Measurements from ENCODE around the gene RAB40C.

The RAB40C gene

DNA sequence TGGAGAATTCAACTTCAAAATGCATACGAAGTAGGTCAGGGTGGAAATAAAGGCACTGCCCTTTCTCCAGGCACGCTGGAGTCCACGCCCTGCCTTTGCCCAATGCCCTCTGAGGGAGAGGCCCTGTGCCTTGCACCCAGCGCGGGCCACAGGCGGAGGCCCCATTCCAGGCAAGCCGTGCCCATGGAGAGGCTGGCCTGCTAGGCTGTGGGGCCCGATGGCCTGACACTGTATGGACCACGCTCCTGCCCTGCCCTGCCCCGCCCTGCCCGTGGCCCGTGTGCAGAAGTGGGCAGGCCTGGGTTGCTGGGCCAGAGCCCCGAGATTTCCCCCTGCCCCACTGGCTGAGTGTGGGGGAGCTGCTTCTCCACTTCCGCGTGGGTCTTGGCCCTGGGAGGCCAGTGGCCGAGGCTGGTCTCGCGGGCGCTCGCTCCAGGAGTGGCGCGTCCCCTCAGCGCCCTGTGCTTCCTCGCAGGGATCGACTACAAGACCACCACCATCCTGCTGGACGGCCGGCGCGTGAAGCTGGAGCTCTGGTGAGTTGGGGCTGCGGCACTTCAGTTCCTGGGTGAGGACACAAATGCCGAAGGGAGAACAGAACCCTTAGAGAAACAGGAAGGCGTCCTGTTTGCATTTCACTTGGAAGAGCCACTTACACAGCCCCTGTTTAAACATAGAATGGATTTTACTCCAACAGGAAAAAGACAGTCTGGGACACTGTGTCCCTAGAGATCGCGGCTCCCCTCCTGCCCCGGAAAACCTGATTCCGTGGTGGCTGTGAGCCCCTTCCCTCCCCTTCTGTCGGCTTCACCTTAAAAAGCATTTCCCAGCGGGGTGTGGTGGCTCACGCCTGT lies 27.1 kb downstream of the RAB40C start:
- DNase-seq (ENCODE audit: low read depth in 2 of 2) = no peak

DNA sequence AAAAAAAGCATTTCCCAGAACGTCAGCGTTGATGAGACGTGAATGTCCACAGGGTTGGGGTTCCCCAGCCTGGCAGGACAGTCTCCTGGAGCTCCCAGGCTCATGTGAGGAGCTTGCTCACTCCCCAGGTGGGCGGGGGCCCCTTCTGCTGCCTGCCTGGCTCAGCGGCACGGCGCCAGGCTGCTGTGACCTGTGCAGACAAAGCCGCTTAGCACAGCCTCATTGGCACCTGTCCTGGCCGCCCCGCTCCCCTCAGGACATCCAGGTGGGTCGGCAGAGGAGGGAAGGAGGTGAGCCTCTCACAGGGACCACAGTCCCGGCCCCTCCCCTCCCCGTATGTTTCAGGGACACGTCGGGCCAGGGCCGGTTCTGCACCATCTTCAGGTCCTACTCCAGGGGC lies 28.0 kb downstream of the RAB40C start:
- no peak for DNase-seq (ENCODE audit: low read depth in 2 of 2)

DNA sequence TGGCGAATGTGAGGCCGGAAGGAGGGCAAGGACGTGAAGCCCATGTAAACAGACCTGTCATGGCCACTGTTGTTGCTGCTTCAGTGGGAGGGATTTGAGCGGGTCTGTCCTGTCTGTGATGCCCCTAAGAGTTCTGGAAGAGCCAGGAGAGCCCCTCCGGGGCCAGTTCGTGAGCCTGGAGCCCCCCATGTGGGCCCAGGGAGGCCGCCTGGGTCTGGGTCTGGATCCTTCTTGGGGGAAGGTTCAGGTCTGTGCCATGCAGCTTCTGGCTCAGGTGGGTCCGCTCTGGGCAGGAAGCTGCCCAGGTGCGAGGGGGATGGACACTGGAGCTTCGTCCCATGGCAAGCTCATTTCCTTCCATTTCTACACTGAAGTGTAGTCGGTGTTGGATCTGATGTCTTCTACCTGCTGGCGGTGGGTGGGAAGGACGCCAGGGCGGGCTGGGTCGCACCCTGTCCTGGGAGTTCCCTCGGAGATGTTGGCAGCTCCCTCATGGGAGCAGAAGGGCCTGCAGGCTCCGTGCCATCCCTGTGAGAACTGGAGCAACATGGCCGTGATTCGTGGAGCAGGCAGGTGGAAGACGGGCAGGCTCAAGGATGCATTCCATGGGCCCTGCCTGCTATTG lies 29.7 kb downstream of the RAB40C start:
- DNase-seq (ENCODE audit: low read depth in 2 of 2) = no peak

DNA sequence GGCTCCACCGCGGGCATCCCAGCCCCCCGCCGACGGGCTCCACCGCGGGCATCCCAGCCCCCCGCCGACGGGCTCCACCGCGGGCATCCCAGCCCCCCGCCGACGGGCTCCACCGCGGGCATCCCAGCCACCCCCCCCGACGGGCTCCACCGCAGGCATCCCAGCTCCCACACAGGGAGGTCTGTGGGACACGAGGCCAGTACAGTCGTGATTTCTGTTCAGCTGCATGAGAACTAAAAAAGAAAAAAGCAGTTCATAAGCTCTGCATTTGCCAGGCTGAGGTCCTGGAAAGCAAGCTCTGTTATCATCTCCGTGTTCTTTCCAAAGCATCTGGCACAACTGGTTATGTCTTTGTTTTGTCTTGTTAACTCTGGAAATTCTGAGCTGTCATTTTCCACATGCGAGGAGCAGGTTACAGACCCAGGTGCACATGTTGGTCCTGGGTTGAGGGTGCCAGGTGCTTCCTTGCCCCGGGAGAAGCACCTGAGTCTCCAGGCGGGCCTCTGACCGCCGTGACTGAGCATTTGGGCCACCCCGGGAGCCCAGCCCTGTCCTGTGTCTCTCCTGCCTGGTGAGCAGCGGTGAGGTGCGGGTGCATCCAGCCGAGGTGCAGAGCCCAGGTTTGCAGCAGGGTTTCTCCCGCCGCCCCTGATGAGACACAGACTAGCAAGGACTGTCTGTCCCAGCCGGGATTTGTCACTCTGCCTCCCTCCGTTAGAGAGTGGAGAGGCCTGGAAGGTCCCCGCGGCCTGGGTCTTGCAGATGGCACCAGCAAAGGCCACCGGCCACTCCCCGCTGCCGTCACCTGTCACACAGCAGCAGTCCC lies 31.0 kb downstream of the RAB40C start:
- no peak for DNase-seq (ENCODE audit: low read depth in 2 of 2)

DNA sequence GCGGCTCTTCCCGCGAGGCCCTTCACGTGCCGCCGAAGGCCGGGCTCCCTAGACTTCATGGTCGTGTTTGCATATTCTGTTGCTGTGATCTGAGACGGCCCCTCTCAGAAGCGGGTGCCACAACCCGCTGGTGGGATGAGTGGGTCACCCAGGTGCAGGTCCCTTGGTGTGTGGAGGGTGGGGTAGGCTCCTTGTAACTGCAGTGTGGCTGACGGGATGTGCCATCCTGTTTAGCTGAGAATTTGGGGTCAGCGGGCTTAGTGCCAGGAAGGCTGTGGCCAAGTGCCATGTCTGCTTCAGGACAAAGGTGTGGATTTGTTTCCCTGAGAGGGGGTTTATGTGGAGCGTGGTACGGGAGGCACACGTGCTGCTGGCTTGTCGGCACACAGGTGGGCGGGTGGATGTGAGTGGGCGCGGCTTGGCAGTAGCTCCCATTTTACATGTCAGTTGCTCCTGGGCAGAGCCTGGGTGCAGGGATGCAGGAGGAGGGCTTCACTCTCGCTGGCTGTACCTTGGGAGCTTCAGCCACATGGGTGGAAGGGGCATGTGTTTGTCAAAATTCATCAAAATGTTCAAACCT lies 31.8 kb downstream of the RAB40C start:
- DNase-seq (ENCODE audit: low read depth in 2 of 2) = no peak

DNA sequence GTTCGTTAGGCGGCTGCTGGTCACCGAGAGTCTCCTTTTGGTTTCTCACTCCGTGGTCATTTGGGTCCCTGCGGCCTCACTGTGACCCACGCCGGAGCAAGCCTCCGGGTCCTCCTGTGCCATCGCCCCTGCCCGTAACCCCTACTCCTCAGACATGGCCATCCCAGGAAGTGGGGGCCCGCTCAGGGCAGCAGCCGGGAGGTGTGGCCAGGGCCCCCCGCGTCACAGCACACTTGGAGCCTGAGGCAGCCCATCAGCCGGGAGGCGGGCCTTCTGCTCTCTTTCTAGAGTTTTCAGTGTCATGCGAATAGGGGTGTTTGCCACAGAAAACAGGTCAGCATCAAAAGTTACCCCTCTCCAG lies 33.0 kb downstream of the RAB40C start:
- no peak for DNase-seq (ENCODE audit: low read depth in 2 of 2)

DNA sequence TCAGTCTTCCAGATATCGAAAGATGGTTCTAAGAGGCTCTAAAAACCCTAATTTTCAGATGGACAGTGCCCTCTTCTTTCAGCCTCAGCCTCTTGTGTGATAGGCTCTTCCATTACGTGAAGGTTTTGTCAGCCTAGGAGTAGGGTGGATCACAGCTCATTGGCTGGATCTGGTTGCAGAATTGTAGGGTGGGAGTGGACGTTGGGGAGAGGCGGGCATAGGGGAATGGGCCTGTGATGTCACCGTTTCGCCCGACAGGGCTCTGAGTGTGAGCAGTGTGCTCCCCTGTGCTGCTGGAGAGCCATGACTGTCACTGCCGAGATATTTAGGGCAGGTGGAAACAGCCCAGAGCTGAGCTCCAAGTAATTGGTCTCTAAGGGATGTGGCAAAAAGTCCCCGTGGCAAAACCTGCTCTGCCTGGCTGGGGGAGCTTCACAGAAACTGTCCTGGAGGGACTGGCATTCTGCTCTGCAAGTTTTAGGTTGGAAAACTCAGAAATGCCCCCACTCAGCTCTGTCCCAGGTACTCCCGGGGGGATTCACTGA lies 34.7 kb downstream of the RAB40C start:
- DNase-seq (ENCODE audit: low read depth in 2 of 2) = no peak

DNA sequence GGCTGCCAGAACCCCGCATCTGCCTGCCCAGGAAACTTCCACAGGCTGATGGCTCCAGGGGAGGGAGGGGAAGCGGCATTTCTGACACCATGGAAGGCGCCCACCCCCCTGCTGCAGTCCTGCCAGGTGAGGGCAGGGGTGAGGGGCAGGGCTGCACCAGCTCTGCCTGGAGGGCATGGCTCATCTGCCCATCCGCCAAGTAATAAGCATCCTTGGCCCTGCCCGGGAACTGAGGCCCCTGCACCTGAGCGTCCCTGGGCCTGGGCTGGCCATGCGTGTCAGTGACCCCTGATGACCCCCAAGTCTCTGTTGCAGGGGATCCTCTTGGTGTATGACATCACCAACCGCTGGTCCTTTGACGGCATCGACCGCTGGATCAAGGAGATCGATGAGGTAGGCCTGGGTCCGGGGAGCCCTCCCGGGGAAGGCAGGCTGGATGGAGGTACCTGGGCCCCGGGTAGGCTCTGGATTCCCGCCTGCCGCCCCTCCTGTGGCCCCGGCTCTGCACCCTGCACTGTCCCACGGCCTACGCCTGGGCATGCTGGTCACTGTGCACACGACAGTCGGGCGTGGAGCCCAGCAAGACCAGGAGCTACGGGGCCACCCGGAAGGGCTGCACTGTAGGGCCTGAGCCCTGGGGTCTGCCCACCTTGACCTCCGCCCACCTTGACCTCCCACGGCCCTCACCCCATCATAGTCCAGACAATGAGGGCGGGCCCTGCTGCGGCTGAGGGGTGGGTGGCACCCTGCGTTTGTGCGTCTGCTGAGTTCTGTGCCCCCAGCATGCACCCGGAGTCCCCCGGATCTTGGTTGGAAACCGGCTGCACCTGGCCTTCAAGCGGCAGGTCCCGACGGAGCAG lies 35.5 kb downstream of the RAB40C start:
- DNase-seq (ENCODE audit: low read depth in 2 of 2) = no peak

DNA sequence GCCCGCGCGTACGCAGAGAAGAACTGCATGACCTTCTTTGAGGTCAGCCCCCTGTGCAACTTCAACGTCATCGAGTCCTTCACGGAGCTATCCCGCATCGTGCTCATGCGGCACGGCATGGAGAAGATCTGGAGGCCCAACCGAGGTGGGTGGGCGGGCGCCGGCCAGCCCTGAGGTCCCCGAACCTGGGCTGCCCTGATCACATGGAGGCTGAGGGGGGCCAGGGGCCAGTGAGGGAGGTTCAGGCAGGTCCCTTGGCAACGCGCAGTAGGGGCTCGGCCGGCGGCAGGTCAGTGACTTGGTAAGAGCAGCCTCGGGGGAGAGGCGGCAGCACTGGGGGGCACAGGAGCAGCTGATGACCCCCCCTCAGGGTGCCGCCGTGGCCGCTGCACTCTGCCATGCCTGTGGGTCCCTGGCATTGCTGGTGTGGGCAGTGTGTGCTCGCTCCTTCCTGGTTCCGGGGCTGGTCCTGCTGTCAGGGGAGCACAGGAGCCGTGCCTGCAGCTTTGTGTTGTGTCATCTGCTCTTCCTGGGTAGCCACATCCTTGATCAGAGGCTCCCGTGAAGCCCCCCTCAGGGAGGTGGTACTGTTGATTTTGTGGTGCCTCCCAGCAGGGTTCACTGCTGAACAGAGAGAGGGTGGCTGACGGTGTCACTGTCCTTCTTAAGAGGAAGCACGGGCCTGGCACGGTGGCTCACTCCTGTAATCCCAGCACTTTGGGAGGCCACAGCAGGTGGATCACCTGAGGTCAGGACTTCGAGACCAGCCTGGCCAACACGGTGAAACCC lies 36.3 kb downstream of the RAB40C start:
- no peak for DNase-seq (ENCODE audit: low read depth in 2 of 2)

DNA sequence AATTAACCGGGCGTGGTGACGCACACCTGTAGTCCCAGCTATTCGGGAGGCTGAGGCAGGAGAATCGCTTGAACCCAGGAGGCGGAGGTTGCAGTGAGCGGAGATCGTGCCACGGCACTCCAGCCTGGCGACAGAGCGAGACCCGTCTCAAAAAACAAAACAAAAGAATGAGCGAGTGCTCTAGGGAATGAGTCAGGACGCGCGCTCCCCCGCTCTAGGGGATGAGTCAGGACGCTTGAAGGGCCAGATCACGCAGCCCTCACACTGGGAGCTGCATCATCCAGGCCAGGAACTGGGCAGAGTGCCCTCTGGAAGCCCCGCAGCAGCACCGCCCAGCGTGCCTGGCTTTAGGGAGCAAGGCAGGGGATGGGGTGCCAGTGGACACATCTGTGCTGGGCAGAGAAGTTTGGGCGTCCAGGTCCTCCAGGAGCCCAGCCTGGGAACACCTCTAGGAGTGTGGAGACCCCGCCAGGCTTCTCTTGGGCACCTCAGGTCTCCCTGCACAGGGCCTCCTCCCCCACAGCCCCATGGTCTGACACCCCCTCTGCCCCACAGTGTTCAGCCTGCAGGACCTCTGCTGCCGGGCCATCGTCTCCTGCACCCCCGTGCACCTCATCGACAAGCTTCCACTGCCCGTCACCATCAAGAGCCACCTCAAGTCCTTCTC lies 37.1 kb downstream of the RAB40C start:
- DNase-seq (ENCODE audit: low read depth in 2 of 2) = no peak

DNA sequence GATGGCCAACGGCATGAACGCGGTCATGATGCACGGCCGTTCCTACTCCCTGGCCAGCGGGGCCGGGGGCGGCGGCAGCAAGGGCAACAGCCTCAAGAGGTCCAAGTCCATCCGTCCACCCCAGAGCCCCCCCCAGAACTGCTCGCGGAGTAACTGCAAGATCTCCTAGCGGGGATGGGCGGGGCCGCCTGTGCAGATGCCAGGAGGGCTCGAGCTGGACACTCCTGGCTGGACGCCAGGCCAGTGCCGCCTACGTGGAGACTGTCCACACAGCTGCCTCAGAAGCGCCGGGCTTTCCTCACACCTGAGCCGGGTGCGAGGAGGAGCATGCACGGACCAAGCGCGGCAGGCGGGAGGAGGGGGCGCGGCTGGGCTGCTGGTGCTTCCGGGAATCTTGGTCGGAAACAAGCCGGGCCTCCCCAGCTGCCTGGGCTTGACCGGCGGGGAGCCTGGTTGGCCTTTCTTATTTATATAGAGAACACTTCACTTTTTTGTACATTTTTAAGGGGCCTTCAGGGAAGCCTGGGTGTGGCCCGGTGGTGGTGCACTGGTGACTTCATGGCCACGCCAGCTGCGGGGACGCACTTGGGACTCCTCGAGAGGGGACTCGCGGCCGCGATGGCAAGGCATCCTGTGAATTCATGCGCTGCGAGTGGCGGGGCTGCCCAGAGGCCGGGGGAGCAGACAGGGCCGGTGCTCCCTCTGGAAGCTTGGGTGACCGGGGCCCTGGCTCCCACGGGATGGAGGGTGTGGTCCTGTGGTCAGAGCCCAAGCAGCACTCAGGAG lies 37.8 kb downstream of the RAB40C start:
- DNase-seq (ENCODE audit: low read depth in 2 of 2) = no peak

DNA sequence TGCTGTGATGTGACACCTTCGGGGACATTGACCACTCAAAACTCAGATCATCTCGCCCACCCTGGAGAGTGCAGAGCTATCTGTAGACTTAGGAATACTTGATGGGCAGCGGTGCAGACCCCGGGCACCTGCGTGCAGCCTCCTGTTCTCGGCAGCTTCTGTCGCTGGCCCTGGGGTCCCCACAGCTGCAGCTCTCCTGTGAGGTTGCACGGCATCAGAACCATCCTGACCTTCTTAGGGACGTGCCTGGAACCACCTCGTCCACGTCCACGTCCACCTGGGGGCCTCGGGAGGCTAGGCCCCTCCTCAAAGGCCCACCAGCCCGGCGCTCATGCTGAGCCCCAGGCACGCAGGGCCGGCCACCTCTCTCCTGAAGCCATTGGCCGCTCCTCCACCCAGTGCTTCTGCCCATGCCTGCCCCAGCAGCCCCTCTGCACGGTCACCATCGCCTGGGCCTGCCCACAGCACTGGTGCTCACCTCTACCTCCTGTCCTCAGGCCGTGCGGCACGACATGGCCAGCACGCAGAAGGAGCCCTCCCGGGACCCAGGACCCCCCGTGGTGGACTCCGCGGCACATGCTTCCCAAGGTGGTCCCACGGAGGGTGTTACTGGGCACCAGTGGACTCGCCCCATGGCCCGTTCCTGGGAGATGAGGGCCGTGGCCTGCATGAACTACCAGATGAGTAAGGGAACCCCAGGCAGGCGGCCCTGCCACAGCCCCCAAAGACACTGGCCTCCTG lies 38.6 kb downstream of the RAB40C start:
- DNase-seq (ENCODE audit: low read depth in 2 of 2) = no peak

DNA sequence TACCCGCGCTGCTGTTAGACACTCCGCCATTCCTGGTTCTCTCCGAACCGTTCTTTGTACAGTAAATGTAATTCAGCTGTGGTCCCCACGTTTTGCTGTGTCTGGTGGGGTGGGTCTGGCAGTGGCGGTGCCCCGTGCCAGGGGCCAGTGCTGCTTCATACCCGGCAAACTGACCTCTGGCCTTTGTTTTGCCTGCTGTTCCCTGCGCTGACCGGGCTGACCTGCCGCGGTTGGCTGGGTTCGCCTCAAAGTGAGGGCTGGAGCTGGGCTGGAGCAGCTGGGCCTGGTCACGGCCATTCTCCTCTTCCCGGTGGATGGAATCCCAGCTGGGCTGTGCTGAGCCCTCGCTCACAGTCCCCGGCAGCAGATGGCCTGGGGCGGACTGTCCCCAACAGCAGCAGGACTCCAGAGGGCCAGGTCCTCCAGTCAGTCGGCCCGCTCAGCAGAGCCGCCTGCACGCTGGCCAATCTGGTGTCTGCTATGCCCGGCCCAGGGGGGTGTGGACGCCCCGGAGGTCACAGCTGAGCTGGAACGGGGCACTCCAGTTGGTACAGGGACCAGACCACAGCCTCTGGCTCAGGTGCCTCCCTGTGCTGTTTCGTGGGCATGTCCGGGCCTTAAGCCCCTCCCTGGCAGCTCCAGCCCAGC lies 39.4 kb downstream of the RAB40C start:
- DNase-seq (ENCODE audit: low read depth in 2 of 2) = no peak

DNA sequence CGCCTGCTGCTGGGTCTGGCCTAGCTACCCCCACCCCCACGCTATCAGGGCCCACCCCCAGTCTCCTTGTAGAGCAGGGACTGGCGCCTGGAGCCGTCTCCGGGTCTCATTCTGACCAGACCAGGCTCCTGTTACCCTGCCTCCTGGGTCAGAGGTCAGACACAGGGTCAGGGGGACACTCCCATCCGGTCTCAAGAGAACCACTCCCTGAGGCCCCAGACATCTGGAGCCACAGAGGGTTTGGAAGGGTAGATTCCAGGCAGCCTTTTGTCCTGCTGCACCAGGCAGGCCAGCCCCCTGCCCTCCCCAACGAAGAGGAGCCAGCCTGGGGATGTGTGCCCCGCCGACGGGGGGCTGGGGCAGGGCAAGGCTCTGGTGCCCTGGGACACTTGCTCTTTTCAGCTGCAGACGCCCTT lies 40.0 kb downstream of the RAB40C start:
- no peak for DNase-seq (ENCODE audit: low read depth in 2 of 2)

DNA sequence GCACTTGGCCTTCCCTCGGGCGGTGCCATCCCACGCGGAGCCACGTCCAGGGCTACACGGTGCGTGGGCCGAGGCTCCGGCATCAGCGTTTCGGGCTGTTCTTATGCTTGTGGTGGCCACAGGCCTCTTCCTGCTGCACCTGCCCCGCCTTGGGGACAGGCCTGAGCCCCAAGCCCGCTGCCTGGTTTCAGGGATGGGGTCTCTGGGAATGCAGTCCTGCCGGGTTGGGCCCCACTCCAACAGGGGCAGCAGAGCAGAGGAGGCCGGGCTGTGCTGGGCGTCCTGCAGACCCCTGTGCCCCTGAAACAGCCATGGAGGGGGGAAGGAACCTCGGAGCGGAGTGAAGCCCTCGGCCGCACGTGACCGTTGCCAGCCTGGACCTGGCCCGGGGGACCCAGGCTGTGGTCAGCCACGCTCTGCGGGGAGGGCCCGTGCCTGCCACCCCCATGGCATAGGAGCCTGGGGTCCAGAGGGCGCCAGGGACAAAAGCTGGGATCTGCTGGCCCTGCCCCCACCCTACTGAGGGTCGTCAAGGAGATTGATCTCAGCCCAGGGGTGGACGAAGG lies 40.5 kb downstream of the RAB40C start:
- DNase-seq (ENCODE audit: low read depth in 2 of 2) = no peak

DNA sequence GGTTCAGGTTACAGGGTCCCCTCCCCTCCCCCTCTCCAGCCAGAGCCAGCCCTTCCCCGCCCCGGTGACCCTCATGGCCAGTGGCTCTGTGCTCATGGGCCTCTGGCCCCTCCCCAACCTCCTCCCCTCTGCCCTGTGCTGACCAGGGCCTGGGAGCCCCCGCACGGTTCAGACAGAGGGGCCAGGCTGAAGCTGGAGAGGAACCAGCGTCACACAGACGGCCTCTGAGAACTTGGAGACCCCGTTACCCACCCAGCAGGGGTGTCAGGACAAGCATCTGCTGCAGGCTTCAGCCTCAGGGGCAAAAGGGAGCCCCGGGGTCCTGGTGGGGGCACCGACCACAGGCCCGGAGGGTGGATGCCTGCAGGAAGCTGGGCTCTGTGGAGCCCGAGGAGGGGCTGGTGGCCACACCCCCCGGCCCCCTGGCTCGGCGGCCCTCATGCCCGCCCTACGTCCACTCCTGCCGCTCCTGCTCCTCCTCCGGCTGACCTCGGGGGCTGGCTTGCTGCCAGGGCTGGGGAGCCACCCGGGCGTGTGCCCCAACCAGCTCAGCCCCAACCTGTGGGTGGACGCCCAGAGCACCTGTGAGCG lies 41.0 kb downstream of the RAB40C start, which contains the start of gene WFIKKN1:
TSS of gene WFIKKN1 (plus strand) at position 171 of the 591 bp plus-strand sequence. CDS start at position 440, 269 bp downstream.
- no peak for DNase-seq (ENCODE audit: low read depth in 2 of 2)

All from stimulated activated CD8-positive, alpha-beta memory T cell treated with anti-CD3 and anti-CD28 coated beads, Interleukin-2, amount 100 ng/mL, for 48 hours (primary cell).